ENCODE results near the gene GLRB. TPM values are rescaled to one million over a fixed set of nuclear protein-coding genes. Genes with fewer than 3 reads are reported as not detected.
"Not testable (repeated sequence)": the region's sequence is repeated elsewhere in the genome, so short reads cannot be mapped to it uniquely, and the experiment has no call there.

GLRB gene
- total RNA-seq, 2 donors from 2014 or later: 7.9 to 9.7 TPM

- Histone ChIP-seq H3K9me3 (no peaks in the 10 kb centered on the region), H3K4me3 (no peak overlapping the region), H3K36me3 (no peaks in the 10 kb centered on the region), H3K4me1 (ENCODE audit: control insufficient read depth in 1 of 2, low read depth in 2 of 2) (no peaks in the 10 kb centered on the region), H3K27me3 (replicated peaks; ENCODE audit: insufficient read depth) (no peaks in the 10 kb centered on the region), H3K27ac (no peak overlapping the region)
- ATAC-seq (ENCODE audit: insufficient number of reproducible peaks, low FRiP score, low read depth) (peak; percentile 53), DNase-seq (ENCODE audit: low spot score) (no peak)
- TF ChIP-seq, protein P1, sequence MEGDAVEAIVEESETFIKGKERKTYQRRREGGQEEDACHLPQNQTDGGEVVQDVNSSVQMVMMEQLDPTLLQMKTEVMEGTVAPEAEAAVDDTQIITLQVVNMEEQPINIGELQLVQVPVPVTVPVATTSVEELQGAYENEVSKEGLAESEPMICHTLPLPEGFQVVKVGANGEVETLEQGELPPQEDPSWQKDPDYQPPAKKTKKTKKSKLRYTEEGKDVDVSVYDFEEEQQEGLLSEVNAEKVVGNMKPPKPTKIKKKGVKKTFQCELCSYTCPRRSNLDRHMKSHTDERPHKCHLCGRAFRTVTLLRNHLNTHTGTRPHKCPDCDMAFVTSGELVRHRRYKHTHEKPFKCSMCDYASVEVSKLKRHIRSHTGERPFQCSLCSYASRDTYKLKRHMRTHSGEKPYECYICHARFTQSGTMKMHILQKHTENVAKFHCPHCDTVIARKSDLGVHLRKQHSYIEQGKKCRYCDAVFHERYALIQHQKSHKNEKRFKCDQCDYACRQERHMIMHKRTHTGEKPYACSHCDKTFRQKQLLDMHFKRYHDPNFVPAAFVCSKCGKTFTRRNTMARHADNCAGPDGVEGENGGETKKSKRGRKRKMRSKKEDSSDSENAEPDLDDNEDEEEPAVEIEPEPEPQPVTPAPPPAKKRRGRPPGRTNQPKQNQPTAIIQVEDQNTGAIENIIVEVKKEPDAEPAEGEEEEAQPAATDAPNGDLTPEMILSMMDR (IDR thresholded peaks at IDR 0.05): no peak
These were observed 27.7 kb upstream of the GLRB start for GRCh38 chr4:157048248-157048647.

DNA sequence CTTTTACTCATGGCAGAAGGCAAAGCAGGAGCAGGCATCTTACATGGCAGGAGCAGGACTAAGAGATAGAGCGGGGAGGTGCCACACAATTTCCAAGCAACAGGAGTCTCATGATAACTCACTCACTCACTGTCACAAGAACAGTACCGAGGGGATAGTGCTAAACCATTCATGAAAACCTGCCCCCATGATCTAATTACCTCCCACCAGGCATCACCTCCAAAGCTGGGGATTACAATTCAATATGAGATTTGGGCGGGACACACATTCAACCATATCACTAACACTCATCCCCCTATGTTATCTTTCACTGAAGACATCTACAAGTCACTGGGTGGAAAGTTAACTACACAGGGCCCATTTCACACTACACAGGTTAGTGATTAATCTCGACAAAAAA, 25.4 kb upstream of the GLRB start:
- peaks cover 4 to 8% of the 10 kb centered on the region in 2 donors for H3K4me1 ChIP-seq (ENCODE audit: control insufficient read depth in 1 of 2, low read depth in 2 of 2)
- H3K27ac ChIP-seq: no peak overlapping the region
- ATAC-seq (ENCODE audit: insufficient number of reproducible peaks, low FRiP score, low read depth) (no peak), DNase-seq (ENCODE audit: low spot score) (no peak)
- no peaks in the 10 kb centered on the region for H3K9me3 ChIP-seq
- no peaks in the 10 kb centered on the region for H3K36me3 ChIP-seq
- TF ChIP-seq, protein P1 (IDR thresholded peaks at IDR 0.05): no peak
- no peaks in the 10 kb centered on the region for H3K27me3 ChIP-seq (replicated peaks; ENCODE audit: insufficient read depth)
- no peak overlapping the region for H3K4me3 ChIP-seq

DNA sequence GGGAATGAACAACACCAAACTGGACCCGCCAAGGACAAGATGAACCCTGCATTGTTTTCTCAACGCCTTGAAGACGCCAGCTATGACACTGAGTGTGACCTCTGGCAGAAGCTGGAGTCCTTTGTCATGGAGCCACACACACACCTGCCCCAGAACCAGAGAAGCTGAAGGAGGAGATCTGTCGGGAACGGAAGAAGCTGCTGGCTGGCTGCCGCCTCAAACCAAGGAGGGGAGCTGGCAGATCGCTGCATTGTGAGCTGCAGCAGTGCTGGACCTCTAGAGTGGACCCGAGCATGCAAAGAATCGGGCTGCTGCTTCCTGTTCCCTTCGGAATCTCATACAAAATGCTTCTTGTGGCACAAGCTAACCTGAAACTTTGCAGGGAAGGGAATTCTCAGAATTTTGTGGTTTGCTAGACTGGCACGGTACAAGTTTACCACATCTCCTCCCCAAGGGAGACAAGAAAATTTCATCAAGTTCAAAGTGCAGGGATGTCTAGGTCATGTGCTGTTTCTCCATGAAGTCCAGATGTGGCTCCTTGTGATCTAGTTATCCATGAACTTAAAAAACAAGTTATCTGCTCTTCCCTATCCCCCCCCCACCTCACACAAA, 23.4 kb upstream of the GLRB start:
- no peaks in the 10 kb centered on the region for H3K27me3 ChIP-seq (replicated peaks; ENCODE audit: insufficient read depth)
- peaks cover 4 to 8% of the 10 kb centered on the region in 2 donors for H3K4me1 ChIP-seq (ENCODE audit: control insufficient read depth in 1 of 2, low read depth in 2 of 2)
- no peak overlapping the region for H3K27ac ChIP-seq
- TF ChIP-seq, protein P1 (IDR thresholded peaks at IDR 0.05): no peak
- DNase-seq (ENCODE audit: low spot score) (no peak), ATAC-seq (ENCODE audit: insufficient number of reproducible peaks, low FRiP score, low read depth) (no peak)
- H3K4me3 ChIP-seq: no peak overlapping the region
- no peaks in the 10 kb centered on the region for H3K9me3 ChIP-seq
- H3K36me3 ChIP-seq: no peaks in the 10 kb centered on the region

- no peaks in the 10 kb centered on the region for H3K36me3 ChIP-seq
- H3K4me1 ChIP-seq (ENCODE audit: control insufficient read depth in 1 of 2, low read depth in 2 of 2): peaks cover 4 to 8% of the 10 kb centered on the region in 2 donors
- H3K4me3 ChIP-seq: no peak overlapping the region
- H3K9me3 ChIP-seq: no peaks in the 10 kb centered on the region
- DNase-seq (ENCODE audit: low spot score) (no peak), ATAC-seq (ENCODE audit: insufficient number of reproducible peaks, low FRiP score, low read depth) (no peak)
- TF ChIP-seq, protein P1 (IDR thresholded peaks at IDR 0.05): no peak
- H3K27me3 ChIP-seq (replicated peaks; ENCODE audit: insufficient read depth): no peaks in the 10 kb centered on the region
- H3K27ac ChIP-seq: no peak overlapping the region
These were observed 18.7 kb upstream of the GLRB start for GRCh38 chr4:157057218-157057617.

- not testable (repeated sequence) for H3K4me1 ChIP-seq (ENCODE audit: control insufficient read depth in 1 of 2, low read depth in 2 of 2); H3K27ac ChIP-seq; H3K27me3 ChIP-seq (replicated peaks; ENCODE audit: insufficient read depth); DNase-seq (ENCODE audit: low spot score); H3K36me3 ChIP-seq; H3K4me3 ChIP-seq; H3K9me3 ChIP-seq; ATAC-seq (ENCODE audit: insufficient number of reproducible peaks, low FRiP score, low read depth)
These were observed 17.1 kb upstream of the GLRB start for GRCh38 chr4:157058899-157059298.

- Histone ChIP-seq H3K27me3 (replicated peaks; ENCODE audit: insufficient read depth) (no peaks in the 10 kb centered on the region), H3K4me3 (no peak overlapping the region), H3K27ac (no peak overlapping the region), H3K9me3 (no peaks in the 10 kb centered on the region), H3K4me1 (ENCODE audit: control insufficient read depth in 1 of 2, low read depth in 2 of 2) (no peaks in the 10 kb centered on the region), H3K36me3 (no peaks in the 10 kb centered on the region)
- ATAC-seq (ENCODE audit: insufficient number of reproducible peaks, low FRiP score, low read depth) (no peak), DNase-seq (ENCODE audit: low spot score) (no peak)
- TF ChIP-seq, protein P1 (IDR thresholded peaks at IDR 0.05): no peak
These were observed 3.9 kb upstream of the GLRB start for GRCh38 chr4:157072002-157072401.

All from thoracic aorta (tissue), 2 donors.